Gastrocnemius medialis (tissue), 4 donors: ENCODE data around the gene PDGFRA.

Experiments used
- POLR2A ChIP-seq, 2 donors: fragments of 450-650 bp; IDR thresholded peaks; one replicate each; pipeline ENCODE4 v1.6.1; 2017; ENCODE audit warnings: antibody characterized with exemption in 2 of 2, mild to moderate bottlenecking in 2 of 2, moderate library complexity in 2 of 2
- TF ChIP-seq, protein P1 (sequence below), 5 experiments: fragments of 450-650 bp in 3 of 5; fragments of 200-600 bp in 2 of 5; sonication (generic) in 2 of 5; IDR thresholded peaks in 4 of 5; conservative IDR thresholded peaks in 1 of 5; 1 replicate in 4 of 5; 2 replicates in 1 of 5; pipeline ENCODE4 v1.5.1; 2016 to 2019; ENCODE audit warnings: antibody characterized with exemption in 5 of 5, mild to moderate bottlenecking in 3 of 5, moderate library complexity in 3 of 5

GRCh38 chr4:54233697-54234496, 4.8 kb downstream of the PDGFRA start:
- TF ChIP-seq, protein P1, sequence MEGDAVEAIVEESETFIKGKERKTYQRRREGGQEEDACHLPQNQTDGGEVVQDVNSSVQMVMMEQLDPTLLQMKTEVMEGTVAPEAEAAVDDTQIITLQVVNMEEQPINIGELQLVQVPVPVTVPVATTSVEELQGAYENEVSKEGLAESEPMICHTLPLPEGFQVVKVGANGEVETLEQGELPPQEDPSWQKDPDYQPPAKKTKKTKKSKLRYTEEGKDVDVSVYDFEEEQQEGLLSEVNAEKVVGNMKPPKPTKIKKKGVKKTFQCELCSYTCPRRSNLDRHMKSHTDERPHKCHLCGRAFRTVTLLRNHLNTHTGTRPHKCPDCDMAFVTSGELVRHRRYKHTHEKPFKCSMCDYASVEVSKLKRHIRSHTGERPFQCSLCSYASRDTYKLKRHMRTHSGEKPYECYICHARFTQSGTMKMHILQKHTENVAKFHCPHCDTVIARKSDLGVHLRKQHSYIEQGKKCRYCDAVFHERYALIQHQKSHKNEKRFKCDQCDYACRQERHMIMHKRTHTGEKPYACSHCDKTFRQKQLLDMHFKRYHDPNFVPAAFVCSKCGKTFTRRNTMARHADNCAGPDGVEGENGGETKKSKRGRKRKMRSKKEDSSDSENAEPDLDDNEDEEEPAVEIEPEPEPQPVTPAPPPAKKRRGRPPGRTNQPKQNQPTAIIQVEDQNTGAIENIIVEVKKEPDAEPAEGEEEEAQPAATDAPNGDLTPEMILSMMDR (IDR thresholded peaks at IDR 0.05 in 4 of 5, conservative IDR thresholded peaks at IDR 0.05 in 1 of 5), result peak; percentile 91 to 96 (median 95)
- no peak for TF ChIP-seq POLR2A (IDR thresholded peaks at IDR 0.05)
